Measurements from ENCODE around the gene ASTN1. TPM values are rescaled to one million over a fixed set of nuclear protein-coding genes. Genes with fewer than 3 reads are reported as not detected.

ASTN1 gene
- total and polyA plus RNA-seq, 2 of the 4 experiments (the other 2 are of a cell fraction) = under 0.01 to 0.07 TPM

GRCh38 chr1:177190308-177190970 is 25.9 kb upstream of the ASTN1 start:
- Histone ChIP-seq H4K91ac (ENCODE audit: insufficient read depth, low read depth, low read length) (no peak overlapping the region), H3K36me3 (ENCODE audit: control insufficient read depth, insufficient read depth, low read length) (no peaks in the 10 kb centered on the region), H3K18ac (ENCODE audit: low read depth, low read length) (no peak overlapping the region), H3K4me2 (ENCODE audit: low read depth, low read length) (no peak overlapping the region), H3K9ac (ENCODE audit: low read depth, low read length) (no peak overlapping the region), H2BK15ac (ENCODE audit: low read depth, low read length) (no peak overlapping the region), H3K9me3 (ENCODE audit: control insufficient read depth, insufficient read depth, low read length) (no peaks in the 10 kb centered on the region), H3K23ac (ENCODE audit: low read depth, low read length) (no peak overlapping the region), H3K27ac (ENCODE audit: insufficient read depth, low read length) (no peak overlapping the region), H3K79me1 (ENCODE audit: low read depth in 1 of 2, low read length in 2 of 2) (no peaks in the 10 kb centered on the region), H3K9me1 (ENCODE audit: insufficient read depth, low read length) (no peaks in the 10 kb centered on the region; the same call in 1 of the 2 replicates), H2AK5ac (ENCODE audit: low read depth, low read length) (no peak overlapping the region), H4K8ac (ENCODE audit: low read depth in 2 of 2, low read length in 2 of 2) (no peak overlapping the region), H4K20me1 (ENCODE audit: insufficient read depth, low read length) (no peaks in the 10 kb centered on the region), H2BK20ac (ENCODE audit: low read depth, low read length) (no peak overlapping the region), H3K27me3 (ENCODE audit: control insufficient read depth, insufficient read depth, low read length) (no peaks in the 10 kb centered on the region; the same call in none of the 2 replicates), H3K14ac (replicated peaks; ENCODE audit: low read depth, low read length) (no peak overlapping the region), H3K56ac (ENCODE audit: extremely low read depth, insufficient read depth, low read length) (no peak overlapping the region), H3K4me3 (ENCODE audit: insufficient read depth, low read depth, low read length) (no peak overlapping the region), H2BK5ac (ENCODE audit: low read depth, low read length, poor library complexity, severe bottlenecking) (no peak overlapping the region), H3K4ac (ENCODE audit: low read depth, low read length) (no peak overlapping the region), H4K5ac (ENCODE audit: low read depth, low read length) (no peak overlapping the region), H2AFZ (replicated peaks; ENCODE audit: low read length, poor library complexity) (no peak overlapping the region), H2BK120ac (ENCODE audit: low read depth, low read length) (no peak overlapping the region), H3K4me1 (ENCODE audit: control insufficient read depth, insufficient read depth, low read length) (no peaks in the 10 kb centered on the region), H2AK9ac (replicated peaks; ENCODE audit: low read depth, low read length, poor library complexity) (no peak overlapping the region)
- no peak for DNase-seq
- dilution Hi-C loops (cut with HindIII; ENCODE audit: low sequenced_read_pairs, unreplicated experiment) = no loop called here
- CTCF ChIA-PET = no interaction called here
- POLR2A ChIA-PET (ENCODE audit: unreplicated experiment) = no interaction called here
- intact Hi-C loops (cut with micrococcal nuclease) = no loop called here
- BruUV-seq (replicated peaks) = no TSS peak
- ATAC-seq (ENCODE audit: low read depth) = no peak
- TF ChIP-seq NFE2L2 (IDR thresholded peaks at IDR 0.05; ENCODE audit: low read depth, low read length) (no peak), MAFK (IDR thresholded peaks at IDR 0.05; ENCODE audit: low read depth, low read length) (no peak), MXI1 (IDR thresholded peaks at IDR 0.05; ENCODE audit: borderline replicate concordance, low read depth, low read length) (no peak), BHLHE40 (IDR thresholded peaks at IDR 0.05; ENCODE audit: low read depth, low read length) (no peak), SMC3 (IDR thresholded peaks at IDR 0.05; ENCODE audit: low read depth, low read length) (no peak), MAZ (IDR thresholded peaks at IDR 0.05; ENCODE audit: borderline replicate concordance, low read depth, low read length) (no peak), CTCF (conservative IDR thresholded peaks at IDR 0.05; ENCODE audit: low read depth, low read length) (no peak), CEBPB (IDR thresholded peaks at IDR 0.05; ENCODE audit: low read depth, low read length) (no peak), RCOR1 (IDR thresholded peaks at IDR 0.05; ENCODE audit: insufficient replicate concordance, low read length) (no peak), CHD1 (IDR thresholded peaks at IDR 0.05; ENCODE audit: low read depth, low read length) (no peak), RAD21 (IDR thresholded peaks at IDR 0.05; ENCODE audit: low read length) (no peak), USF2 (IDR thresholded peaks at IDR 0.05; ENCODE audit: low read depth, low read length) (no peak), POLR2A (IDR thresholded peaks at IDR 0.05; ENCODE audit: low read depth, low read length) (no peak)
- WGBS, 2 experiments (ENCODE audit: extremely low coverage in 2 of 2, insufficient read length in 1 of 2) = no CpG with 5 or more reads among the region's 3 CpGs
- in situ Hi-C loops (cut with MboI; ENCODE audit: low sequenced_read_pairs) = no loop called here

Data from IMR-90 (cell line).